GM12864 (cell line): ENCODE data around the gene ACVR2A.
A peak's percentile ranks its signal among the peaks of the same experiment; 100 is the strongest.

Experiments
- DNase-seq: peaks from one replicate; pipeline ENCODE4 v3.0.0-alpha.2; 2011; ENCODE audit warnings: low read depth
- H3K4me3 ChIP-seq: 2 replicates; pipeline ENCODE4 v1.5.1; 2011; ENCODE audit warnings: mild to moderate bottlenecking, low read depth, low read length, control low read depth
- CTCF ChIP-seq: IDR thresholded peaks from 2 replicates; pipeline ENCODE4 v1.5.1; 2011; ENCODE audit warnings: low read depth, mild to moderate bottlenecking, moderate library complexity, low read length, control low read depth, inconsistent platforms; ENCODE audit errors: missing control alignments

Gene ACVR2A

GRCh38 chr2:147845411-147845971 lies 662 bp downstream of the ACVR2A start:
- H3K4me3 ChIP-seq: peak overlapping the region; percentile 85
- no peak for TF ChIP-seq CTCF
- peak; percentile 69 for DNase-seq

GRCh38 chr2:147846412-147847081 lies 1.7 kb downstream of the ACVR2A start:
- no peak for DNase-seq
- peak overlapping the region; percentile 16; the same call in 1 of the 2 replicates for H3K4me3 ChIP-seq

GRCh38 chr2:147847746-147848391 lies 3.0 kb downstream of the ACVR2A start:
- no peak for TF ChIP-seq CTCF
- DNase-seq: no peak
- H3K4me3 ChIP-seq: no peak overlapping the region

More at GRCh38 chr2:147846412-147847081, 1.7 kb downstream of the ACVR2A start:
- TF ChIP-seq CTCF: no peak

- no peak for TF ChIP-seq CTCF
Observed at GRCh38 chr2:147850838-147851237, 6.0 kb downstream of the ACVR2A start.

GRCh38 chr2:147851244-147851930 lies 6.6 kb downstream of the ACVR2A start:
- no peak for DNase-seq
- no peak for TF ChIP-seq CTCF
- no peak overlapping the region for H3K4me3 ChIP-seq

More at GRCh38 chr2:147850838-147851237, 6.0 kb downstream of the ACVR2A start:
- H3K4me3 ChIP-seq: no peak overlapping the region
- no peak for DNase-seq

GRCh38 chr2:147854557-147855134 lies 9.8 kb downstream of the ACVR2A start:
- TF ChIP-seq CTCF: no peak
- no peak overlapping the region for H3K4me3 ChIP-seq
- no peak for DNase-seq
